SU-DHL-6 (cell line): ENCODE data around the gene SURF2.
"Not testable (repeated sequence)": the region's sequence is repeated elsewhere in the genome, so short reads cannot be mapped to it uniquely, and the experiment has no call there.

Experiments
- H2AFZ ChIP-seq: fragments of 200-600 bp; sonication (generic); 2 replicates; pipeline ENCODE4 v1.6.1; 2014; ENCODE audit warnings: low read depth, mild to moderate bottlenecking, moderate library complexity, mixed read lengths, antibody characterized with exemption, low read length; ENCODE audit not compliant: severe bottlenecking
- H3F3A ChIP-seq: fragments of 200-600 bp; shearing (Covaris generic); 2 replicates; pipeline ENCODE4 v1.6.0; 2016; ENCODE audit warnings: antibody characterized with exemption, mild to moderate bottlenecking; ENCODE audit not compliant: insufficient read depth
- H3K27ac ChIP-seq: fragments of 200-600 bp; sonication (generic); 2 replicates; pipeline ENCODE4 v1.5.1; 2016; ENCODE audit warnings: low read depth, mild to moderate bottlenecking, low read length, moderate library complexity, mixed read lengths
- H3K27me3 ChIP-seq: fragments of 200-600 bp; sonication (generic), shearing (Covaris generic); 2 replicates; pipeline ENCODE4 v1.6.0; 2014; ENCODE audit warnings: mild to moderate bottlenecking, low read length
- H3K36me3 ChIP-seq: fragments of 200-600 bp; sonication (generic); 2 replicates; pipeline ENCODE4 v1.6.1; 2014; ENCODE audit warnings: mild to moderate bottlenecking, low read length, mixed read lengths
- H3K4me2 ChIP-seq: fragments of 300-600, 200-600 bp; shearing (Covaris generic), sonication (generic); 2 replicates; pipeline ENCODE4 v1.6.0; 2014; ENCODE audit warnings: low read length, low read depth, mild to moderate bottlenecking; ENCODE audit not compliant: poor library complexity, severe bottlenecking
- H3K4me3 ChIP-seq: fragments of 200-600 bp; sonication (generic); 2 replicates; pipeline ENCODE4 v1.5.1; 2014; ENCODE audit warnings: antibody characterized with exemption, low read length, mild to moderate bottlenecking, mixed read lengths; ENCODE audit not compliant: insufficient read depth, poor library complexity, severe bottlenecking
- H3K79me2 ChIP-seq: fragments of 200-600 bp; sonication (generic); 2 replicates; pipeline ENCODE4 v1.6.1; 2014; ENCODE audit warnings: mild to moderate bottlenecking, low read length, moderate library complexity; ENCODE audit not compliant: insufficient read depth
- H3K9ac ChIP-seq: fragments of 200-600 bp; sonication (generic); 2 replicates; pipeline ENCODE4 v1.7.0; 2014; ENCODE audit warnings: mild to moderate bottlenecking, low read length
- H3K9me2 ChIP-seq: fragments of 200-600 bp; sonication (generic); replicated peaks from 2 replicates; pipeline ENCODE4 v1.6.1; 2014; ENCODE audit warnings: low read length; ENCODE audit not compliant: insufficient read depth
- H3K9me3 ChIP-seq: fragments of 200-600 bp; sonication (generic); 2 replicates; pipeline ENCODE4 v1.6.1; 2014; ENCODE audit warnings: low read length, mixed read lengths; ENCODE audit not compliant: insufficient read depth
- H4K20me1 ChIP-seq: fragments of 200-600 bp; sonication (generic); 2 replicates; pipeline ENCODE4 v1.6.1; 2014; ENCODE audit warnings: low read depth, mild to moderate bottlenecking, antibody characterized with exemption, low read length, moderate library complexity, mixed read lengths
- CTCF ChIP-seq: fragments of 200-600 bp; sonication (generic); IDR thresholded peaks from one replicate; pipeline ENCODE4 v1.5.1; 2017; ENCODE audit warnings: antibody characterized with exemption, mild to moderate bottlenecking, low read length, moderate library complexity; ENCODE audit not compliant: insufficient read depth, poor library complexity, severe bottlenecking
- EZH2phosphoT487 ChIP-seq: fragments of 200-600 bp; sonication (generic), shearing (Covaris generic); conservative IDR thresholded peaks from 2 replicates; pipeline ENCODE4 v1.6.1; 2018; ENCODE audit warnings: mild to moderate bottlenecking, antibody characterized with exemption, low read length, moderate library complexity, mixed read lengths

The SURF2 gene

GRCh38 chr9:133322701-133323100, 33.6 kb upstream of the SURF2 start:
- TF ChIP-seq EZH2phosphoT487, result no peak
- TF ChIP-seq CTCF, result no peak
- Histone ChIP-seq H4K20me1 (no peaks in the 10 kb centered on the region), H3K9me2 (no peaks in the 10 kb centered on the region), H3K79me2 (no peaks in the 10 kb centered on the region), H3K4me2 (no peak overlapping the region), H3K9me3 (no peaks in the 10 kb centered on the region), H2AFZ (no peak overlapping the region), H3K9ac (no peak overlapping the region), H3F3A (no peaks in the 10 kb centered on the region), H3K36me3 (no peaks in the 10 kb centered on the region), H3K27me3 (no peaks in the 10 kb centered on the region), H3K27ac (no peak overlapping the region), H3K4me3 (no peak overlapping the region)

GRCh38 chr9:133323211-133323610, 33.1 kb upstream of the SURF2 start:
- no peaks in the 10 kb centered on the region for H3K27me3 ChIP-seq

GRCh38 chr9:133323991-133324703, 32.2 kb upstream of the SURF2 start:
- no peaks in the 10 kb centered on the region for H3K9me2 ChIP-seq
- H2AFZ ChIP-seq, result no peak overlapping the region
- no peaks in the 10 kb centered on the region for H3F3A ChIP-seq
- no peak overlapping the region for H3K27ac ChIP-seq
- H4K20me1 ChIP-seq, result no peaks in the 10 kb centered on the region
- no peaks in the 10 kb centered on the region for H3K36me3 ChIP-seq
- no peaks in the 10 kb centered on the region for H3K9me3 ChIP-seq
- H3K9ac ChIP-seq, result no peak overlapping the region
- no peaks in the 10 kb centered on the region for H3K27me3 ChIP-seq
- no peak overlapping the region for H3K4me3 ChIP-seq
- no peaks in the 10 kb centered on the region for H3K79me2 ChIP-seq
- no peak overlapping the region for H3K4me2 ChIP-seq
- TF ChIP-seq EZH2phosphoT487 (no peak), CTCF (no peak)

More at GRCh38 chr9:133323211-133323610, 33.1 kb upstream of the SURF2 start:
- Histone ChIP-seq H3K36me3 (no peaks in the 10 kb centered on the region), H3K9me2 (no peaks in the 10 kb centered on the region), H3F3A (no peaks in the 10 kb centered on the region), H3K9me3 (no peaks in the 10 kb centered on the region), H3K4me2 (no peak overlapping the region), H4K20me1 (no peaks in the 10 kb centered on the region), H3K9ac (no peak overlapping the region), H3K79me2 (no peaks in the 10 kb centered on the region), H3K27ac (no peak overlapping the region), H3K4me3 (no peak overlapping the region), H2AFZ (no peak overlapping the region)
- TF ChIP-seq CTCF, result no peak
- TF ChIP-seq EZH2phosphoT487, result no peak

GRCh38 chr9:133327021-133327420, 29.3 kb upstream of the SURF2 start:
- not testable (repeated sequence) for H3K4me2 ChIP-seq, H2AFZ ChIP-seq, H3K27me3 ChIP-seq, H4K20me1 ChIP-seq, H3K9ac ChIP-seq, H3K27ac ChIP-seq, H3K4me3 ChIP-seq, H3K79me2 ChIP-seq, H3K9me2 ChIP-seq, H3K36me3 ChIP-seq, H3K9me3 ChIP-seq
- peaks cover 14% of the 10 kb centered on the region for H3F3A ChIP-seq
